ENCODE measurements around the gene ACTL10.
"Not testable (repeated sequence)": the region's sequence is repeated elsewhere in the genome, so short reads cannot be mapped to it uniquely, and the experiment has no call there.

The ACTL10 gene

GRCh38 chr20:33629979-33630378, 36.8 kb upstream of the ACTL10 start:
- Histone ChIP-seq H4K91ac (ENCODE audit: low read length) (no peak overlapping the region), H2BK12ac (ENCODE audit: low read length in 2 of 2) (no peak overlapping the region), H3K4ac (ENCODE audit: low read depth in 1 of 2, low read length in 2 of 2) (no peak overlapping the region), H4K8ac (ENCODE audit: low read length) (no peak overlapping the region), H2BK120ac (ENCODE audit: low read depth, low read length) (no peak overlapping the region), H2BK15ac (ENCODE audit: low read depth, poor library complexity, severe bottlenecking) (peak overlapping the region; percentile 33), H3K9ac (ENCODE audit: low read length) (no peak overlapping the region), H3K4me1 (ENCODE audit: control insufficient read depth, insufficient read depth, low read depth, low read length) (no peaks in the 10 kb centered on the region), H2AFZ (ENCODE audit: low read depth, low read length) (no peak overlapping the region), H3K27ac (ENCODE audit: low read length, poor library complexity, severe bottlenecking) (no peak overlapping the region), H3K9me3 (ENCODE audit: control insufficient read depth, low read length) (no peaks in the 10 kb centered on the region), H3K4me3 (ENCODE audit: insufficient read depth in 1 of 2, low read depth in 1 of 2, low read length in 2 of 2) (no peak overlapping the region), H3K23ac (ENCODE audit: low read length in 2 of 2) (no peak overlapping the region), H2BK5ac (ENCODE audit: low read depth, low read length, poor library complexity, severe bottlenecking) (no peak overlapping the region), H3K18ac (ENCODE audit: low read depth in 1 of 2, low read length in 2 of 2) (no peak overlapping the region), H3K27me3 (ENCODE audit: control insufficient read depth in 1 of 2, insufficient read depth in 1 of 2, low read length in 2 of 2) (no peaks in the 10 kb centered on the region), H3K4me2 (ENCODE audit: low read length, poor library complexity, severe bottlenecking) (no peak overlapping the region), H2AK5ac (ENCODE audit: low read length, severe bottlenecking) (no peak overlapping the region), H3K14ac (ENCODE audit: low read length in 2 of 2) (no peak overlapping the region), H3K79me1 (replicated peaks; ENCODE audit: low read length, poor library complexity, severe bottlenecking) (no peaks in the 10 kb centered on the region), H3K36me3 (ENCODE audit: control insufficient read depth in 1 of 2, insufficient read depth in 2 of 2, low read depth in 1 of 2, low read length in 2 of 2) (peaks cover 40 to 80% of the 10 kb centered on the region in 2 experiments)
- no peak for DNase-seq
- 100% methylated on average over 5 of the region's 5 CpGs for WGBS

GRCh38 chr20:33630507-33630906, 36.2 kb upstream of the ACTL10 start:
- H3K36me3 ChIP-seq (ENCODE audit: control insufficient read depth in 1 of 2, insufficient read depth in 2 of 2, low read depth in 1 of 2, low read length in 2 of 2) = peaks cover 37 to 79% of the 10 kb centered on the region in 2 experiments
- no peak overlapping the region for H3K4me2 ChIP-seq (ENCODE audit: low read length, poor library complexity, severe bottlenecking)
- H2AFZ ChIP-seq (ENCODE audit: low read depth, low read length) = no peak overlapping the region
- H2AK5ac ChIP-seq (ENCODE audit: low read length, severe bottlenecking) = no peak overlapping the region
- H3K79me1 ChIP-seq (replicated peaks; ENCODE audit: low read length, poor library complexity, severe bottlenecking) = no peaks in the 10 kb centered on the region
- H2BK15ac ChIP-seq (ENCODE audit: low read depth, poor library complexity, severe bottlenecking) = no peak overlapping the region
- H3K4me3 ChIP-seq (ENCODE audit: insufficient read depth in 1 of 2, low read depth in 1 of 2, low read length in 2 of 2) = no peak overlapping the region
- H3K18ac ChIP-seq (ENCODE audit: low read depth in 1 of 2, low read length in 2 of 2) = no peak overlapping the region
- no peak overlapping the region for H3K9ac ChIP-seq (ENCODE audit: low read length)
- H3K14ac ChIP-seq (ENCODE audit: low read length in 2 of 2) = no peak overlapping the region
- WGBS = 100% methylated on average over 2 of the region's 4 CpGs
- no peak overlapping the region for H4K91ac ChIP-seq (ENCODE audit: low read length)
- no peak overlapping the region for H3K23ac ChIP-seq (ENCODE audit: low read length in 2 of 2)
- H3K4me1 ChIP-seq (ENCODE audit: control insufficient read depth, insufficient read depth, low read depth, low read length) = no peaks in the 10 kb centered on the region
- H3K27me3 ChIP-seq (ENCODE audit: control insufficient read depth in 1 of 2, insufficient read depth in 1 of 2, low read length in 2 of 2) = no peaks in the 10 kb centered on the region
- H3K27ac ChIP-seq (ENCODE audit: low read length, poor library complexity, severe bottlenecking) = no peak overlapping the region
- no peak overlapping the region for H2BK12ac ChIP-seq (ENCODE audit: low read length in 2 of 2)
- H2BK5ac ChIP-seq (ENCODE audit: low read depth, low read length, poor library complexity, severe bottlenecking) = no peak overlapping the region
- DNase-seq = no peak
- H3K4ac ChIP-seq (ENCODE audit: low read depth in 1 of 2, low read length in 2 of 2) = no peak overlapping the region
- H4K8ac ChIP-seq (ENCODE audit: low read length) = no peak overlapping the region
- no peak overlapping the region for H2BK120ac ChIP-seq (ENCODE audit: low read depth, low read length)
- H3K9me3 ChIP-seq (ENCODE audit: control insufficient read depth, low read length) = no peaks in the 10 kb centered on the region

DNA sequence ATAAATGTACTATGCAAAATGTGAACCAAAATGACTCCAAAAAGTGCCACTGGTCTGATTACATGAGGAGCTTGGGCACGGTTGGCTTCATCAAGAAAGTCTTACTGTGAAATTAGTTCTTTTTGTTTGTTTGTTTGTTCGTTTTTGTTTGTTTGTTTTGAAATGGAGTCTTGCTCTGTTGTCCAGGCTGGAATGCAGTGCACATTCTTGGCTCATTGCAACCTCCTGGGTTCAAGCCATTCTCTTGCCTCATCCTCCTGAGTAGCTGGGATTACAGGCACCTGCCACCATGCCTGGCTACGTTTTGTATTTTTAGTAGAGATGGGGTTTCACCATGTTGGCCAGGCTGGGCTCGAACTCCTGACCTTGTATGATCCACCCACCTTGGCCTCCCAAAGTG, 34.8 kb upstream of the ACTL10 start:
- not testable (repeated sequence) for H3K18ac ChIP-seq (ENCODE audit: low read depth in 1 of 2, low read length in 2 of 2); H3K79me1 ChIP-seq (replicated peaks; ENCODE audit: low read length, poor library complexity, severe bottlenecking); H3K9me3 ChIP-seq (ENCODE audit: control insufficient read depth, low read length); H4K91ac ChIP-seq (ENCODE audit: low read length); H3K14ac ChIP-seq (ENCODE audit: low read length in 2 of 2); H4K8ac ChIP-seq (ENCODE audit: low read length); H3K4me2 ChIP-seq (ENCODE audit: low read length, poor library complexity, severe bottlenecking); H3K4me3 ChIP-seq (ENCODE audit: insufficient read depth in 1 of 2, low read depth in 1 of 2, low read length in 2 of 2); H2AFZ ChIP-seq (ENCODE audit: low read depth, low read length); H3K4ac ChIP-seq (ENCODE audit: low read depth in 1 of 2, low read length in 2 of 2); H3K27me3 ChIP-seq (ENCODE audit: control insufficient read depth in 1 of 2, insufficient read depth in 1 of 2, low read length in 2 of 2); H3K23ac ChIP-seq (ENCODE audit: low read length in 2 of 2); H2BK120ac ChIP-seq (ENCODE audit: low read depth, low read length); H3K27ac ChIP-seq (ENCODE audit: low read length, poor library complexity, severe bottlenecking); H2AK5ac ChIP-seq (ENCODE audit: low read length, severe bottlenecking); H3K9ac ChIP-seq (ENCODE audit: low read length); H2BK15ac ChIP-seq (ENCODE audit: low read depth, poor library complexity, severe bottlenecking); H2BK5ac ChIP-seq (ENCODE audit: low read depth, low read length, poor library complexity, severe bottlenecking); H2BK12ac ChIP-seq (ENCODE audit: low read length in 2 of 2); DNase-seq; H3K4me1 ChIP-seq (ENCODE audit: control insufficient read depth, insufficient read depth, low read depth, low read length)
- peaks cover 34 to 76% of the 10 kb centered on the region in 2 experiments for H3K36me3 ChIP-seq (ENCODE audit: control insufficient read depth in 1 of 2, insufficient read depth in 2 of 2, low read depth in 1 of 2, low read length in 2 of 2)
- WGBS = 87% methylated on average over 3 of the region's 4 CpGs

GRCh38 chr20:33635341-33635740, 31.4 kb upstream of the ACTL10 start:
- Histone ChIP-seq H2BK15ac (ENCODE audit: low read depth, poor library complexity, severe bottlenecking) (no peak overlapping the region), H2BK12ac (ENCODE audit: low read length in 2 of 2) (no peak overlapping the region), H2BK120ac (ENCODE audit: low read depth, low read length) (no peak overlapping the region), H4K91ac (ENCODE audit: low read length) (no peak overlapping the region), H3K27me3 (ENCODE audit: control insufficient read depth in 1 of 2, insufficient read depth in 1 of 2, low read length in 2 of 2) (no peaks in the 10 kb centered on the region), H2AK5ac (ENCODE audit: low read length, severe bottlenecking) (no peak overlapping the region), H2BK5ac (ENCODE audit: low read depth, low read length, poor library complexity, severe bottlenecking) (no peak overlapping the region), H3K23ac (ENCODE audit: low read length in 2 of 2) (no peak overlapping the region), H3K9ac (ENCODE audit: low read length) (no peak overlapping the region), H3K18ac (ENCODE audit: low read depth in 1 of 2, low read length in 2 of 2) (no peak overlapping the region), H3K4ac (ENCODE audit: low read depth in 1 of 2, low read length in 2 of 2) (no peak overlapping the region), H2AFZ (ENCODE audit: low read depth, low read length) (no peak overlapping the region), H3K27ac (ENCODE audit: low read length, poor library complexity, severe bottlenecking) (no peak overlapping the region), H3K4me3 (ENCODE audit: insufficient read depth in 1 of 2, low read depth in 1 of 2, low read length in 2 of 2) (no peak overlapping the region), H3K36me3 (ENCODE audit: control insufficient read depth in 1 of 2, insufficient read depth in 2 of 2, low read depth in 1 of 2, low read length in 2 of 2) (peaks cover 27 to 73% of the 10 kb centered on the region in 2 experiments), H3K4me2 (ENCODE audit: low read length, poor library complexity, severe bottlenecking) (no peak overlapping the region), H4K8ac (ENCODE audit: low read length) (no peak overlapping the region), H3K9me3 (ENCODE audit: control insufficient read depth, low read length) (no peaks in the 10 kb centered on the region), H3K14ac (ENCODE audit: low read length in 2 of 2) (no peak overlapping the region), H3K79me1 (replicated peaks; ENCODE audit: low read length, poor library complexity, severe bottlenecking) (no peaks in the 10 kb centered on the region), H3K4me1 (ENCODE audit: control insufficient read depth, insufficient read depth, low read depth, low read length) (no peaks in the 10 kb centered on the region)
- no peak for DNase-seq
- WGBS = 100% methylated on average over 1 of the region's 3 CpGs

Measured in mesenchymal stem cell (in vitro differentiated cells and primary cell).